ENCODE measurements around the gene TNNT3. TPM values are rescaled to one million over a fixed set of nuclear protein-coding genes. Genes with fewer than 3 reads are reported as not detected.

Gene TNNT3
- total RNA-seq, 1 experiment from 2014 or later, result not detected

- TF ChIP-seq EZH2 (IDR thresholded peaks at IDR 0.05; ENCODE audit: low read depth), result no peak
- TF ChIP-seq, protein P1, sequence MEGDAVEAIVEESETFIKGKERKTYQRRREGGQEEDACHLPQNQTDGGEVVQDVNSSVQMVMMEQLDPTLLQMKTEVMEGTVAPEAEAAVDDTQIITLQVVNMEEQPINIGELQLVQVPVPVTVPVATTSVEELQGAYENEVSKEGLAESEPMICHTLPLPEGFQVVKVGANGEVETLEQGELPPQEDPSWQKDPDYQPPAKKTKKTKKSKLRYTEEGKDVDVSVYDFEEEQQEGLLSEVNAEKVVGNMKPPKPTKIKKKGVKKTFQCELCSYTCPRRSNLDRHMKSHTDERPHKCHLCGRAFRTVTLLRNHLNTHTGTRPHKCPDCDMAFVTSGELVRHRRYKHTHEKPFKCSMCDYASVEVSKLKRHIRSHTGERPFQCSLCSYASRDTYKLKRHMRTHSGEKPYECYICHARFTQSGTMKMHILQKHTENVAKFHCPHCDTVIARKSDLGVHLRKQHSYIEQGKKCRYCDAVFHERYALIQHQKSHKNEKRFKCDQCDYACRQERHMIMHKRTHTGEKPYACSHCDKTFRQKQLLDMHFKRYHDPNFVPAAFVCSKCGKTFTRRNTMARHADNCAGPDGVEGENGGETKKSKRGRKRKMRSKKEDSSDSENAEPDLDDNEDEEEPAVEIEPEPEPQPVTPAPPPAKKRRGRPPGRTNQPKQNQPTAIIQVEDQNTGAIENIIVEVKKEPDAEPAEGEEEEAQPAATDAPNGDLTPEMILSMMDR (conservative IDR thresholded peaks at IDR 0.05), result no peak
- Histone ChIP-seq H3K79me2 (ENCODE audit: low read depth) (no peaks in the 10 kb centered on the region), H3K9me3 (ENCODE audit: insufficient read depth, low read depth) (no peaks in the 10 kb centered on the region), H2AFZ (no peak overlapping the region), H3K27me3 (ENCODE audit: insufficient read depth, low read depth) (peaks cover 42% of the 10 kb centered on the region), H4K20me1 (ENCODE audit: insufficient read depth) (no peaks in the 10 kb centered on the region), H3K4me1 (replicated peaks; ENCODE audit: insufficient read depth) (no peaks in the 10 kb centered on the region), H3K36me3 (ENCODE audit: low read depth) (no peaks in the 10 kb centered on the region), H3K4me3 (no peak overlapping the region), H3K4me2 (no peak overlapping the region), H3K27ac (no peak overlapping the region), H3K9me2 (ENCODE audit: insufficient read depth) (no peaks in the 10 kb centered on the region), H3F3A (ENCODE audit: insufficient read depth, low read depth) (no peaks in the 10 kb centered on the region)
- intact Hi-C loops (cut with micrococcal nuclease; ENCODE audit: unreplicated experiment), result no loop called here
- CTCF ChIA-PET, result no interaction called here
- DNase-seq, result no peak
- POLR2A ChIA-PET (ENCODE audit: unreplicated experiment), result interaction anchor here (0.5 kb wide), 1 partner anchor 980 kb away, joined by 6 read pairs; no protein-coding TSS in a partner anchor
- BruUV-seq (replicated peaks), result no TSS peak
Observed at GRCh38 chr11:1934335-1935155, 15.0 kb downstream of the TNNT3 start.

DNA sequence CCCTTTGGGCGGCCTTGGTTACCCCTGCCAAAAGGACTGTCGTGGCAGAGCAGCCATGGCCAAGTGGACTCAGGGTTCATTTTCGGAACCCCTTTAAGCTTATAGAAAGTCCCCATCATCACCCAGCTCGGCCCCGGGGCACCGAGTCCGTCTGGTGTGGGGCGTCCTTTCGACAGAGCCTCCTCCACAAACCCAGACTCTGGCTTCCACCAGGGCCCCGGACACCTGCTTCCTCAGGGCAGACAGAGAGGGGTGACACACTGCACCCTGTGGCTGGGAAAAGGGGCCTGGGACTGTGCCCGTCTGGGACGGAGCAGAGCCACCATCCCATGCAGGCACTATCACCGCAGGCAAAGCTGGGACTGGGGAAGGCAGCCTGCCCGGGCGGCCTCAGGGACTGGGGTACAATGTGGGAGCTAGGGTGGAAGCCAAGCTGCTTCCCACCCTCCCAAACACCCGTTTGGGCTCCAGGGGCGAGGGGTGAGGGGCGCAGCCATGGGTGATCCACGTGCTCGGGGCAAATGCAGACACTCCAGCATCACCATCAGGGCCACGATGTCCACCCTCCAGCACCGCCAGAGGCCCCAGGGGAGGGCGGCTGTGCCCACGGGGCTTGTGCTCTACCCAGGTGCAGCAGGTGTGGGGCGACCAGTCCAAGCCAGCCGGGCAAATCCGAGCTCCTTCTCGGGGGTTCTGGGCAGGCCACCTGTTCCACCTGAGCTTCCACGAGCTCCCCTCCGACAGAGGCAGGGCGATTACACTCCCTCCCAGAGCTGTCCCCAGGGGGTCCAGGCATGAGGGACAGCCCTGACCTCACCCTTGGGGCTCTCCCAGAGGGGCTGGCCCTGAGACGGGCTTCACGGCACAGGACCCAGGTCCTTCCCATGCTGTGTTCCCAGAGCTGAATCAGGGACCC lies 15.9 kb downstream of the TNNT3 start:
- no peak overlapping the region for H3K4me2 ChIP-seq
- H3K36me3 ChIP-seq (ENCODE audit: low read depth), result no peaks in the 10 kb centered on the region
- H3K27ac ChIP-seq, result no peak overlapping the region
- H3K4me1 ChIP-seq (replicated peaks; ENCODE audit: insufficient read depth), result no peaks in the 10 kb centered on the region
- H4K20me1 ChIP-seq (ENCODE audit: insufficient read depth), result no peaks in the 10 kb centered on the region
- no TSS peak for BruUV-seq (replicated peaks)
- DNase-seq, result no peak
- H3K9me3 ChIP-seq (ENCODE audit: insufficient read depth, low read depth), result no peaks in the 10 kb centered on the region
- no peak overlapping the region for H3K4me3 ChIP-seq
- no peaks in the 10 kb centered on the region for H3K9me2 ChIP-seq (ENCODE audit: insufficient read depth)
- H2AFZ ChIP-seq, result no peak overlapping the region
- no peaks in the 10 kb centered on the region for H3F3A ChIP-seq (ENCODE audit: insufficient read depth, low read depth)
- intact Hi-C loops (cut with micrococcal nuclease; ENCODE audit: unreplicated experiment), result no loop called here
- peaks cover 42% of the 10 kb centered on the region for H3K27me3 ChIP-seq (ENCODE audit: insufficient read depth, low read depth)
- TF ChIP-seq EZH2 (IDR thresholded peaks at IDR 0.05; ENCODE audit: low read depth), result no peak
- TF ChIP-seq, protein P1 (conservative IDR thresholded peaks at IDR 0.05), result no peak
- ChIA-PET POLR2A (ENCODE audit: unreplicated experiment) (no interaction called here), CTCF (no interaction called here)
- no peaks in the 10 kb centered on the region for H3K79me2 ChIP-seq (ENCODE audit: low read depth)

DNA sequence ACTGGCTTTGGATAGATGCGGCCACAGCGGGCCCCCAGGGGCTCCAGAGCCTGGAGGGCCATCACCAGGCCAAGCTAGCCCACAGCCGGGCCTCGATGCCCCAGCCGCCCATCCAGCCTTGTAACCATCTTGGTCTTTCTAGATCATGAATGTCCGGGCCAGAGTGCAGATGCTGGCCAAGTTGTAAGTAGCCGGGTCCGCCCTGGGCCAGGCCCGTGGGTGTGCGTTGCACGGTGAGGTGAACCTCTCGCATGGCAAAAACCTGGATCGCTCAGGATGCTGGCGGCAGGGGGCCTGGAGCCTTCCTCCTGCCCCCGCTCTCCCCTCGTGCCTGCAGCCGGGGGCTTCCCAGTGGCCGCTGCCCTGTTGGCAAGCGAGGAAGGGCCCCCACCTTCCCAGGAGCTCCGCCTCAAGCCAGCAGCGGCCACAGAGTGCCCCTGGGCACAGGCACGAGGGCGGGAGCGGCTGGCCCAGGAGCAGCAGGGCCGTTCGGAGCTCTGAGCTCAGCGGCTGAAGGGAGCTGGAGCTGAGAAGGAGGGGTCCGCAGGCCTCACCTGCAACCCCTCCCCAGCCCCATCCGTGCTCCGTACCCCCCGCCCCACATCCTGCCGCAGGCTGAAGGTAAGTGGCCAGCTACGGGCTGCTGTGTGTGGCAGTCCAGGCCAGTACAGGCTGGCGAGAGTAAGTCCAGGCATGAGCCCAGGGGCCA lies 16.7 kb downstream of the TNNT3 start:
- Histone ChIP-seq H2AFZ (no peak overlapping the region), H3K79me2 (ENCODE audit: low read depth) (no peaks in the 10 kb centered on the region), H3F3A (ENCODE audit: insufficient read depth, low read depth) (no peaks in the 10 kb centered on the region), H3K4me1 (replicated peaks; ENCODE audit: insufficient read depth) (no peaks in the 10 kb centered on the region), H3K27ac (no peak overlapping the region), H3K9me3 (ENCODE audit: insufficient read depth, low read depth) (no peaks in the 10 kb centered on the region), H3K9me2 (ENCODE audit: insufficient read depth) (no peaks in the 10 kb centered on the region), H4K20me1 (ENCODE audit: insufficient read depth) (no peaks in the 10 kb centered on the region), H3K4me3 (no peak overlapping the region), H3K36me3 (ENCODE audit: low read depth) (no peaks in the 10 kb centered on the region), H3K27me3 (ENCODE audit: insufficient read depth, low read depth) (peaks cover 42% of the 10 kb centered on the region), H3K4me2 (no peak overlapping the region)
- POLR2A ChIA-PET (ENCODE audit: unreplicated experiment), result no interaction called here
- CTCF ChIA-PET, result interaction anchor here (0.6 kb wide), 1 partner anchor 302 kb away, joined by 3 read pairs; no protein-coding TSS in a partner anchor
- intact Hi-C loops (cut with micrococcal nuclease; ENCODE audit: unreplicated experiment), result no loop called here
- BruUV-seq (replicated peaks), result no TSS peak
- DNase-seq, result no peak
- no peak for TF ChIP-seq EZH2 (IDR thresholded peaks at IDR 0.05; ENCODE audit: low read depth)
- TF ChIP-seq, protein P1 (conservative IDR thresholded peaks at IDR 0.05), result no peak
